Stimulated activated CD8-positive, alpha-beta memory T cell treated with anti-CD3 and anti-CD28 coated beads, Interleukin-15, amount 100 ng/mL, for 48 hours (primary cell): ENCODE data around the gene CS.
A peak's percentile ranks its signal among the peaks of the same experiment; 100 is the strongest.
"Not testable (repeated sequence)": the region's sequence is repeated elsewhere in the genome, so short reads cannot be mapped to it uniquely, and the experiment has no call there.

ENCODE experiments used
- DNase-seq, 2 donors: peaks; one replicate each; pipeline ENCODE4 v3.0.0-alpha.2; 2020; ENCODE audit warnings: low read depth in 2 of 2

Gene CS

GRCh38 chr12:56280849-56281248 is 19.3 kb downstream of the CS start:
- no peak for DNase-seq

- no peak for DNase-seq
Observed at GRCh38 chr12:56278905-56279304, 21.2 kb downstream of the CS start.

- no peak for DNase-seq
Observed at GRCh38 chr12:56274299-56274698, 25.8 kb downstream of the CS start.

GRCh38 chr12:56272468-56272867 is 27.7 kb downstream of the CS start:
- not testable (repeated sequence) for DNase-seq

- no peak for DNase-seq
Observed at GRCh38 chr12:56271031-56271430, 29.1 kb downstream of the CS start.

- no peak for DNase-seq
Observed at GRCh38 chr12:56267443-56268071, 32.6 kb downstream of the CS start.

GRCh38 chr12:56266693-56267442 is 33.3 kb downstream of the CS start, which contains the start of gene COQ10A:
COQ10A (plus strand) TSS chr12:56266942; CDS start chr12:56267119, 177 bp downstream.
- DNase-seq: peak; percentile 76 to 79

- not testable (repeated sequence) for DNase-seq
Observed at GRCh38 chr12:56266068-56266692, 34.0 kb downstream of the CS start.

- not testable (repeated sequence) for DNase-seq
Observed at GRCh38 chr12:56262955-56263354, 37.2 kb downstream of the CS start.

- no peak for DNase-seq
Observed at GRCh38 chr12:56261503-56262232, 38.5 kb downstream of the CS start.

- no peak for DNase-seq
Observed at GRCh38 chr12:56260921-56261320, 39.2 kb downstream of the CS start.

GRCh38 chr12:56260380-56260779 is 39.8 kb downstream of the CS start:
- no peak for DNase-seq

GRCh38 chr12:56258820-56259183 is 41.3 kb downstream of the CS start:
- DNase-seq: no peak

GRCh38 chr12:56258068-56258819 is 41.9 kb downstream of the CS start, which contains the start of gene ANKRD52:
ANKRD52 (minus strand) TSS chr12:56258384; CDS start chr12:56258269, 115 bp downstream.
- peak; percentile 71 to 74 for DNase-seq

- DNase-seq: no peak
Observed at GRCh38 chr12:56257491-56258067, 42.6 kb downstream of the CS start.

- no peak for DNase-seq
Observed at GRCh38 chr12:56257071-56257470, 43.1 kb downstream of the CS start.

GRCh38 chr12:56256326-56256960 is 43.7 kb downstream of the CS start:
- no peak for DNase-seq

- DNase-seq: no peak
Observed at GRCh38 chr12:56255671-56256070, 44.5 kb downstream of the CS start.

- DNase-seq: no peak
Observed at GRCh38 chr12:56253091-56253490, 47.0 kb downstream of the CS start.

GRCh38 chr12:56252649-56253048 is 47.5 kb downstream of the CS start:
- DNase-seq: no peak

- DNase-seq: no peak
Observed at GRCh38 chr12:56248711-56249110, 51.4 kb downstream of the CS start.
